H9 (cell line): Measurements from ENCODE around the gene NCL. TPM values are rescaled to one million over a fixed set of nuclear protein-coding genes. Genes with fewer than 3 reads are reported as not detected.

Experiments used
- DNase-seq: peaks from one replicate; pipeline ENCODE4 v3.0.0-alpha.2; 2017
- H2AFZ ChIP-seq: one replicate; pipeline ENCODE4 v1.6.1; 2013; ENCODE audit warnings: mild to moderate bottlenecking, low read length, control low read depth, moderate library complexity
- H2AK5ac ChIP-seq: 2 replicates; pipeline ENCODE4 v1.6.1; 2013; ENCODE audit warnings: low read length, control low read depth, mixed read lengths; ENCODE audit not compliant: insufficient read length
- H2BK120ac ChIP-seq: one replicate; pipeline ENCODE4 v1.6.1; 2013; ENCODE audit warnings: low read depth, mild to moderate bottlenecking, low read length, control low read depth, inconsistent platforms; ENCODE audit not compliant: poor library complexity, severe bottlenecking
- H2BK12ac ChIP-seq: 2 replicates; pipeline ENCODE4 v1.6.1; 2013; ENCODE audit warnings: low read length, control low read depth, mixed read lengths, low read depth; ENCODE audit not compliant: insufficient read length
- H2BK15ac ChIP-seq: 2 replicates; pipeline ENCODE4 v1.6.1; 2013; ENCODE audit warnings: low read depth, low read length, control low read depth
- H2BK20ac ChIP-seq: one replicate; pipeline ENCODE4 v1.6.1; 2013; ENCODE audit warnings: low read depth, mild to moderate bottlenecking, low read length, control low read depth, inconsistent platforms; ENCODE audit not compliant: poor library complexity, severe bottlenecking
- H2BK5ac ChIP-seq: 2 replicates; pipeline ENCODE4 v1.6.1; 2013; ENCODE audit warnings: low read length, control low read depth, mixed read lengths; ENCODE audit not compliant: insufficient read length
- H3K14ac ChIP-seq: 2 replicates; pipeline ENCODE4 v1.6.1; 2013; ENCODE audit warnings: low read length, control low read depth; ENCODE audit not compliant: insufficient read depth
- H3K18ac ChIP-seq: 2 replicates; pipeline ENCODE4 v1.6.1; 2013; ENCODE audit warnings: low read depth, mild to moderate bottlenecking, mixed read lengths, low read length, control low read depth; ENCODE audit not compliant: insufficient read length
- H3K23ac ChIP-seq: 2 replicates; pipeline ENCODE4 v1.6.1; 2013; ENCODE audit warnings: low read length, control low read depth, mixed read lengths, low read depth; ENCODE audit not compliant: insufficient read length
- H3K23me2 ChIP-seq: 2 replicates; pipeline ENCODE4 v1.6.1; 2013; ENCODE audit warnings: low read depth, mild to moderate bottlenecking, mixed read lengths, low read length, control low read depth; ENCODE audit not compliant: insufficient read length, poor library complexity, severe bottlenecking
- H3K27ac ChIP-seq: 2 replicates; pipeline ENCODE4 v1.5.1; 2013; ENCODE audit warnings: low read length, control low read depth, mixed read lengths, low read depth; ENCODE audit not compliant: insufficient read length
- H3K27me3 ChIP-seq: 2 replicates; pipeline ENCODE4 v1.6.1; 2013; ENCODE audit warnings: low read length, control low read depth, inconsistent platforms; ENCODE audit not compliant: insufficient read depth
- H3K4ac ChIP-seq: 2 replicates; pipeline ENCODE4 v1.6.1; 2013; ENCODE audit warnings: low read depth, mild to moderate bottlenecking, control low read depth, inconsistent platforms, low read length, moderate library complexity
- H3K4me1 ChIP-seq: 2 replicates; pipeline ENCODE4 v1.6.1; 2013; ENCODE audit warnings: low read length, control low read depth, inconsistent platforms; ENCODE audit not compliant: insufficient read depth
- H3K4me2 ChIP-seq: 2 replicates; pipeline ENCODE4 v1.6.1; 2013; ENCODE audit warnings: low read length, control low read depth, mixed read lengths; ENCODE audit not compliant: insufficient read length, insufficient read depth
- H3K56ac ChIP-seq: 2 replicates; pipeline ENCODE4 v1.6.1; 2013; ENCODE audit warnings: low read depth, mild to moderate bottlenecking, mixed read lengths, low read length, control low read depth; ENCODE audit not compliant: insufficient read length
- H3K79me1 ChIP-seq: 2 replicates; pipeline ENCODE4 v1.6.1; 2013; ENCODE audit warnings: low read depth, mild to moderate bottlenecking, moderate library complexity, low read length, control low read depth, inconsistent platforms; ENCODE audit not compliant: insufficient read depth, poor library complexity, severe bottlenecking
- H3K79me2 ChIP-seq: 2 replicates; pipeline ENCODE4 v1.6.1; 2013; ENCODE audit warnings: low read length, control low read depth, inconsistent platforms; ENCODE audit not compliant: insufficient read depth
- H3K9ac ChIP-seq: 2 replicates; pipeline ENCODE4 v1.6.1; 2013; ENCODE audit warnings: low read length, control low read depth, mixed read lengths; ENCODE audit not compliant: insufficient read length; ENCODE audit errors: extremely low read depth
- H3K9me3 ChIP-seq: one replicate; pipeline ENCODE4 v1.6.1; 2013; ENCODE audit warnings: low read depth, low read length, inconsistent platforms; ENCODE audit not compliant: control insufficient read depth
- H3T11ph ChIP-seq: one replicate; pipeline ENCODE4 v1.6.1; 2013; ENCODE audit warnings: mild to moderate bottlenecking, low read length, control low read depth, inconsistent platforms
- H4K20me1 ChIP-seq: one replicate; pipeline ENCODE4 v1.6.1; 2013; ENCODE audit not compliant: control insufficient read depth, insufficient read length, insufficient read depth
- H4K5ac ChIP-seq: 2 replicates; pipeline ENCODE4 v1.6.1; 2013; ENCODE audit warnings: low read depth, mild to moderate bottlenecking, mixed read lengths, low read length, control low read depth; ENCODE audit not compliant: insufficient read length
- H4K8ac ChIP-seq: replicated peaks from 2 replicates; pipeline ENCODE4 v1.6.1; 2013; ENCODE audit warnings: low read length, control low read depth, mixed read lengths, low read depth; ENCODE audit not compliant: insufficient read length
- H4K91ac ChIP-seq: 2 replicates; pipeline ENCODE4 v1.6.1; 2013; ENCODE audit warnings: low read depth, mild to moderate bottlenecking, moderate library complexity, mixed read lengths, low read length, control low read depth; ENCODE audit not compliant: insufficient read length
- H3K27ac Mint-ChIP-seq, 3 experiments: 2 replicates in 2 of 3; 3 replicates in 1 of 3; pipeline ENCODE4 v1.8.0; 2020 to 2021; ENCODE audit warnings: mixed read lengths in 3 of 3, mild to moderate bottlenecking in 1 of 3, moderate library complexity in 1 of 3
- H3K27me3 Mint-ChIP-seq: 2 replicates; pipeline ENCODE4 v1.8.0; 2021; ENCODE audit warnings: low read depth, mild to moderate bottlenecking, moderate library complexity, mixed read lengths
- H3K36me3 Mint-ChIP-seq, 3 experiments: 2 replicates in 2 of 3; 3 replicates in 1 of 3; pipeline ENCODE4 v1.8.0; 2020 to 2021; ENCODE audit warnings: low read depth in 3 of 3, mixed read lengths in 3 of 3; ENCODE audit not compliant: insufficient read depth in 1 of 3
- H3K4me1 Mint-ChIP-seq, 2 experiments: 2 replicates each; pipeline ENCODE4 v1.8.0; 2020; ENCODE audit warnings: mixed read lengths in 2 of 2
- H3K4me3 Mint-ChIP-seq, 2 experiments: 2 replicates in 1 of 2; 3 replicates in 1 of 2; pipeline ENCODE4 v1.8.0; 2020 to 2021; ENCODE audit warnings: mild to moderate bottlenecking in 2 of 2, mixed read lengths in 2 of 2, moderate library complexity in 1 of 2
- H3K9me3 Mint-ChIP-seq, 2 experiments: 2 replicates in 1 of 2; 3 replicates in 1 of 2; pipeline ENCODE4 v1.8.0; 2020; ENCODE audit warnings: mild to moderate bottlenecking in 2 of 2, mixed read lengths in 2 of 2, moderate library complexity in 1 of 2
- CTCF ChIP-seq: fragments of 200-600 bp; sonication (generic); conservative IDR thresholded peaks from 3 replicates; pipeline ENCODE4 v1.8.0; 2021; ENCODE audit warnings: antibody characterized with exemption, mild to moderate bottlenecking
- total RNA-seq: library from RNA; stranded (reverse); gene quantifications from 2 replicates; pipeline ENCODE4 v1.2.1, GENCODE V29; 2021

NCL gene
- total RNA-seq, 1 experiment from 2014 or later = 1,269 TPM

- no peak overlapping the region for H2AK5ac ChIP-seq
- H3K9me3 ChIP-seq = no peaks in the 10 kb centered on the region
- Mint-ChIP-seq H3K9me3 (no peaks in the 10 kb centered on the region), H3K4me3 (no peak overlapping the region), H3K27me3 (no peaks in the 10 kb centered on the region), H3K27ac (no peak overlapping the region; a peak in 1 of 7 replicates), H3K4me1 (no peaks in the 10 kb centered on the region), H3K36me3 (peaks cover 7 to 33% (median 21%) of the 10 kb centered on the region in 3 experiments)
- no peak overlapping the region for H2BK15ac ChIP-seq
- no peak overlapping the region for H4K5ac ChIP-seq
- no peaks in the 10 kb centered on the region for H3K79me1 ChIP-seq
- no peak for DNase-seq
- H4K8ac ChIP-seq = no peak overlapping the region
- no peak overlapping the region for H3K14ac ChIP-seq
- H3T11ph ChIP-seq = no peak overlapping the region
- no peak overlapping the region for H3K4ac ChIP-seq
- no peak overlapping the region for H3K23ac ChIP-seq
- H3K4me2 ChIP-seq = no peak overlapping the region
- H3K79me2 ChIP-seq = no peaks in the 10 kb centered on the region
- no peak overlapping the region for H2BK5ac ChIP-seq
- no peak overlapping the region for H2BK20ac ChIP-seq
- no peak overlapping the region for H3K9ac ChIP-seq
- no peaks in the 10 kb centered on the region for H3K4me1 ChIP-seq
- TF ChIP-seq CTCF = no peak
- no peak overlapping the region for H3K56ac ChIP-seq
- no peak overlapping the region for H3K18ac ChIP-seq
- H4K20me1 ChIP-seq = no peaks in the 10 kb centered on the region
- no peak overlapping the region for H4K91ac ChIP-seq
- no peak overlapping the region for H3K27ac ChIP-seq
- no peak overlapping the region for H2BK12ac ChIP-seq
- no peaks in the 10 kb centered on the region for H3K23me2 ChIP-seq
- no peak overlapping the region for H2AFZ ChIP-seq
- H2BK120ac ChIP-seq = no peak overlapping the region
- no peaks in the 10 kb centered on the region for H3K27me3 ChIP-seq
Observed at GRCh38 chr2:231502596-231502995, 38.3 kb upstream of the NCL start.
